Limb (tissue), 2 donors: Measurements from ENCODE around the gene INSIG1.

ENCODE experiments used
- DNase-seq, 2 donors: peaks; one replicate each; pipeline ENCODE4 v3.0.0-alpha.2; 2016; ENCODE audit errors: extremely low spot score in 2 of 2

INSIG1 gene

DNA sequence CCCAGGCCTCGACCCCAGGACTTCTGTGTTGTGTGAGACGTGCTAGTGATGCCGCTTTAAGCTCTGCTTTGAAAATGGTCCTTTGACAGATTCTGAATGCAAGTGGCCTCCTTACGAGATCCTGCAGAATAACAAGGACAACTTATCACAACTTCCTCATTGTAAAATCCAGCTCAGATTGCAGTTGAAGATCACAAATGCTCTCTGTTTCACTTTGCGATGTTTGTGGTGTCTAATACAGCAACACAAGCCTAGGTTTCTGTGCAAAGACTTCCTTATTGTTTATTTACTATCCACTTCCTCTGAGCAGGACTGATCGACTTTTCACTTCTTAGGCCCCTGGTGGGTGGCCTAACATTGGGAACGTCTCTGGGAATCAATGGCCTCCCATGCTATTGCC lies 31.7 kb upstream of the INSIG1 start:
- DNase-seq, result no peak

- no peak for DNase-seq
Observed at GRCh38 chr7:155266440-155266839, 31.2 kb upstream of the INSIG1 start.

- no peak for DNase-seq
Observed at GRCh38 chr7:155267023-155267422, 30.7 kb upstream of the INSIG1 start.

- no peak for DNase-seq
Observed at GRCh38 chr7:155267436-155267835, 30.2 kb upstream of the INSIG1 start.

GRCh38 chr7:155268211-155268610 lies 29.5 kb upstream of the INSIG1 start:
- no peak for DNase-seq

GRCh38 chr7:155268921-155269650 lies 28.6 kb upstream of the INSIG1 start:
- DNase-seq, result no peak

- DNase-seq, result no peak
Observed at GRCh38 chr7:155269766-155270585, 27.7 kb upstream of the INSIG1 start.

GRCh38 chr7:155270861-155271260 lies 26.8 kb upstream of the INSIG1 start:
- no peak for DNase-seq

DNA sequence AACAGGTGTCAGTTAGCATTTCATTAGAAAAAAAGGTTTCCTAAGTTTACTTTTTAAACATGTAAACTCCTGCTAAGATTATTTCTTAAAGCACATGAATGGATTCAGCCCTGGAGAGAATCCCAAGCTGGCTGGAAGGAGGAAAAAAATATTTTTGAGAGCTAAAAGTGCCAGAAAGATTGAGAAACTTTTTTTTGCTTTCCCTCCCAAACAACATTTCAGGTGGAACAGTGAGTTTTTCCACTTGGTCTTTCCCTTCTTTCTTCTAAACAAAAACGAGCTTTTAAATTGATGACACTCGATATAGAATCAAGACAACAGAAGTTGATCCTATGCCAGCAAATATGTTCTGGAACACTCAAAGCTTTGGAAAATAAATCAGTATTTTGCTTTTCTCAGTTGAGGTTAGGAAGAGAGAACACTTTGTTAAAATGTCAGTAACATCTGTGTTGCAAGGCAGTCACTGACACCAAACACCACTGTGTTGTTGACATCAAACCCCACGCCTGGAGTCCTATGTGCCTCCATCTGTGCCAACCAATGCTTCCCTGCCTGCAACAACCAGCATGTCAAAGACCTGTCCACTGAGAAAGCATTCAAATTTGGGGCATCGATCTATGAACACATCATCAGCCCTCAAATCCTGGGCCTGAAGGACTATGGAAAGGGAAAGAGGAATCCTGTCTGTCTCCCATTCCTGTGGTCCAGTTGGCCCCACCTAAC lies 22.9 kb upstream of the INSIG1 start:
- no peak for DNase-seq

- DNase-seq, result no peak
Observed at GRCh38 chr7:155276042-155276799, 21.5 kb upstream of the INSIG1 start.

- DNase-seq, result no peak
Observed at GRCh38 chr7:155276800-155277375, 20.8 kb upstream of the INSIG1 start.

GRCh38 chr7:155277385-155277994 lies 20.2 kb upstream of the INSIG1 start:
- DNase-seq, result no peak

DNA sequence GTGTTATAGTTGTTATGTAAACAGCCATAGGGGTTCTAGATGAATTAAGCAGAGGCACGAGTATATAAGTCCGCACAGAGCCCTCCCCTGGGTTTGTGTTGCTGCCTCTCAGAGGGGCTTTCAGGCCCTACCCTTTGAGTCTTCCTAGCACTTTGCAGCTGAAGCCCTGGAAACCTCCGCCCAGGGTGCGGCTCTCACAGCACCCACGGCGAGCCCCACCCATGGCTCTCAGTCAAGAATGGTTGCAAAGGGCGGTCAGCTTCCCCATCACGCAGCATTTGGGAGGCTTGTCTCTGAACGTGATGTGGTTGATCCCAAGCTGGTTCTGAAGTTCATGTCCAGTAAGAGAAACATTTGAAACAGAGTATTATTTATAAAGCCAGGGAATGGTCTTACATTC lies 18.8 kb upstream of the INSIG1 start:
- no peak for DNase-seq

DNA sequence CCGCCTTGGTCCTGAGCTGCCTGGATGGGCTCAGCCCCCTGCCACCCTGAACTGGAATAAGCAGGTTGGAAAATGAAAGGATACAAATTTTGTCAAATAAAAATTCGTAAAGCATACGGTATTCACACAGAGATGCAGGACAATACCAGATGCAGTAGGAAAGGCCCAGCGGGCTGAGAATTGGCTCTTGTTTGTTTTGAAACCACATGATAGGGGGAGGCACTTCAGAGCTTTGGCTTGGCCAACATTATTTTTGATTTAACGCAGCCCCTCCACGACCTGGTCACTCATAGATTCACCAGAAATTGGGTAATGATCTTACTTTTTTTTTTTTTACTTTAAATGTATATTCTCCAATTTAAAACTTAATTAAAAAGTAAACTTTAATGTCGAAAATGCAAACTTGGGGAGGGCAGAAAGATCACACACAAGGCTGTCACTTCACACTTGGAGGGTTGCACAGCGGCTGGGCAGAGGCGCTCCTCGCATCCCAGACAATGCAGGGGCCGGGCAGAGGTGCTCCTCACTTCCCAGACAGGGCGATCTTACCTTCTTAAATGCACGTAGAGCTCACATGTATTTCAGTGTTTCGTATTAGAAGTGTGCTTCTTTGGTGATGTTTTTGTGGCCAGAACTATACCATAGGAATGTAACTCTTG lies 17.8 kb upstream of the INSIG1 start:
- no peak for DNase-seq

DNA sequence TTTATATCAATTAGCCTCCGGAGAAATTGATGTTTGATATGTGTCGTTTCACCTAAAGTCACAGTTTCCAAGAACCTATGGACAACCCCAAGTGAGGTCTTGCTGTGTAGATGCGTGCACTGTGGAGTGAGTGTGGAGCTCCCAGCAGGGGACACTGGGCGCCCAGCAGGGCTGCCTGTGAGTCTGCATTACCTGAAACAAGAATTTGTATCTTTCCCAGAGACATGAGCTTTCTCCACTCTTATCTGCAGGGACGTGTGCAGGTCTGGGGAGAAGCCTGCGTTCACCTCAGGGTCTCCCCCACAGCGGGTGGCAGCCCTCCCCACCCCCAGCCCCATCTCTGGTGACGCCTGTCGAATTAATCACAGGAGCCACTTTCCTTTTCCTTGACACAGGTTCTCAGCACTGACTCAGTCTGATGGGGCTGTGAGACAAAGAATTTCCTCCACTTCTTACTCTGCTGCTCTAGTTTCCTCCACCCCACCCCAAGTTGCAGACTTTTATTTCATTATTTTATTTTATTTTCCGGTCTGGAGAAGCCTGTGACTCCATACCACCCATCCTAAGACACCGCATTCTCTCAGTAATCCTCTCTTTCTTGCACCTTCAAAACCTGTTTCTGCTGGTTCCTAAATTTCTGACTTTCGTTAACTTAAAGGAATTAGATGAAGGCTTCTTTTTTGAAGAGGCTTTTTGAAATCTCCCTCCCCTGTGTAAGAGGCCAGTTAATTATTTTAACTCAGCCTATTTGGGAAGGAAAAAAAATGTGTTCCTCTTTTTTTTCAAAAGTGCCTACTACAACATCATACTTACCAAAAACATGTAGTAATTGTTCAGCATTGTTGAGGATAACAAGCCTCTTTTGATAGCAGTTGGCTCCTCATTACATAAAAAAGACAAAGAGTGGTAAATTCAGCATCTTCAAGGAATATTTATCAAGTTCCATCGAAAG lies 17.0 kb upstream of the INSIG1 start:
- DNase-seq, result no peak

DNA sequence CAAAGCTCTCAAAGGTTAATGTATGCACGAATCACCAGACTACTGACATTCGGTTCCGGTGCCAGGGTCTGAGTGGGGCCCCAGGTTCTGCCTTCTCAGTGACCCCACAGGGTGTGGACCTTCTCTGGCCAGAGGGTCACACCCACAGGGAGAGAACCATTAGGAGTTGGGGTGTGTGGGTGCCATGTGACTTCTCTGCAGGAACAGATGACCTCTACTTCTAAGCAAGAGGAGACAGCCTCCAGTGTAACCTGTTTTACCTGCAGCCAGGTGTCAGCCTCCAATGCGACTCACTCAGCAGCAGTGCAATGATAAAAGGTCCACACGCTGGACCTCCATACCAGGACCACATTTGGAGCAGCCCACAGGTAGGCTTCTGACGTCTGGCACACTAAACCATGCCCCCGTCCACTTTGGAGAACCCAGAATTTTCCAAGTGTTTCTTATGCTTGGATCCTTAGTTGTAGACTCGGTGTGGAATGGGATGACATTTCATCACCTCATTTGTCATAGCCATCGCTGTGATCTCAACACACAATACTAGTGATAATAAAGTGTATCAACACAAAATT lies 16.2 kb upstream of the INSIG1 start:
- no peak for DNase-seq

DNA sequence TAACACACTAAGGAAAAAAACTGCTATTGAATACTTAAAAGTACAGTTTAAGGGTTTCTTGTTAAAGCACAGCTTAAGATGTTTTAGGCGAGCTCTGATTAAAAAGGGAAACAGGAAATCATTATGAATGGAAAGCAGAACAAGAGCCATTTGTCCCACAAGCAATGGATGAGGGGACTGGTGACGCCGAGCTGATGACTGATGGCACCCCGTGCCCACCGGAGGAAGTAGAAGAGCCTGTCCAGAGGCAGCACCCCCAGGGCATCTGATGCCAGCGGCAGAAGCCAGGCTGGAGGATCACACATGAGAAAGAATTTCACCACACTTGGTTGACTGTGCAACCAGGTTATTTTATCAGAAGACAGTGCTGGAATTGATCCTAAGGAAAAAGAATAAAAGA lies 15.0 kb upstream of the INSIG1 start:
- no peak for DNase-seq

DNA sequence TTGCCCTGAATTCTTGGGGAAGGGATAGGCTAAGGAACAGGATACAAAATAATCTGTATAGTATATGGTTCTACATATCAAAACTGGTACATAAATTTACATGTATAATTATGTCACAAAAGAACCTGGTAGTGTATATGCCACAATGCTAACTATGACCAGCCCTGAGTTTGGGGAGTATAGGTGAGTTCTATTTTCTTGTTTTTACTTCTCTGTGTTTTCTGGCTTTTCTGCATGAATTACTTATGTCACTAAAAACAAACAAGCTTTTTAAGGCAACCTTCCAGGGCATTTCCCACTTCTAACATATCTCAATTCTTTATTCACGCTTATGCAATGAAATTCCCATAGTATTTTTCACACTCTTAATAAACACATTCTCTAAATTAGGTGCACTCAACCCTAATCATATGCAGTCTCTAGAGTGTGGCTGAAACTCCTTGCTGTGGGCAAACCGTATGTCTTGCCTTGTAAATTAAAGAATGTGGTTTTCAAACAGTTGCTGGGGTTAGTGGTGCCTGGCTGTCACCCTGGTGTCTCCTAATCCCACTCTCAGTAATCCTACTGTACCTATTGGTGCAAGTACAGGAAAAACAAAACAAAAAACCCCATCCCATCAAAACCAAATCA lies 14.0 kb upstream of the INSIG1 start:
- no peak for DNase-seq
